Mesodermal cell (in vitro differentiated cells): ENCODE measurements around the gene ANO2.

ENCODE experiments used
- H3K27ac ChIP-seq: 2 replicates; pipeline ENCODE4 v1.7.0; 2013; ENCODE audit warnings: mild to moderate bottlenecking, low read depth, low read length, moderate library complexity; ENCODE audit not compliant: severe bottlenecking
- H3K36me3 ChIP-seq: 2 replicates; pipeline ENCODE4 v1.7.1; 2013; ENCODE audit warnings: mild to moderate bottlenecking, low read length, moderate library complexity; ENCODE audit not compliant: control insufficient read depth, insufficient read depth
- H3K4me1 ChIP-seq: one replicate; pipeline ENCODE4 v1.7.1; 2013; ENCODE audit warnings: mild to moderate bottlenecking, low read length; ENCODE audit not compliant: insufficient read depth, control insufficient read depth, poor library complexity, severe bottlenecking
- H3K4me3 ChIP-seq: 2 replicates; pipeline ENCODE4 v1.7.0; 2013; ENCODE audit warnings: low read length, control low read depth, mild to moderate bottlenecking; ENCODE audit not compliant: insufficient read depth, poor library complexity, severe bottlenecking; ENCODE audit errors: extremely low read depth
- H3K9me3 ChIP-seq: 2 replicates; pipeline ENCODE4 v1.7.1; 2013; ENCODE audit warnings: mild to moderate bottlenecking, low read length, moderate library complexity; ENCODE audit not compliant: control insufficient read depth
- WGBS, 2 experiments: methylation state at CpG; one replicate each; pipeline ENCODE4 v1.1.5; 2013; ENCODE audit warnings: missing lambda C conversion rate in 2 of 2; ENCODE audit not compliant: insufficient coverage in 2 of 2; 5-methylcytosine and 5-hydroxymethylcytosine counted together

Gene ANO2

DNA sequence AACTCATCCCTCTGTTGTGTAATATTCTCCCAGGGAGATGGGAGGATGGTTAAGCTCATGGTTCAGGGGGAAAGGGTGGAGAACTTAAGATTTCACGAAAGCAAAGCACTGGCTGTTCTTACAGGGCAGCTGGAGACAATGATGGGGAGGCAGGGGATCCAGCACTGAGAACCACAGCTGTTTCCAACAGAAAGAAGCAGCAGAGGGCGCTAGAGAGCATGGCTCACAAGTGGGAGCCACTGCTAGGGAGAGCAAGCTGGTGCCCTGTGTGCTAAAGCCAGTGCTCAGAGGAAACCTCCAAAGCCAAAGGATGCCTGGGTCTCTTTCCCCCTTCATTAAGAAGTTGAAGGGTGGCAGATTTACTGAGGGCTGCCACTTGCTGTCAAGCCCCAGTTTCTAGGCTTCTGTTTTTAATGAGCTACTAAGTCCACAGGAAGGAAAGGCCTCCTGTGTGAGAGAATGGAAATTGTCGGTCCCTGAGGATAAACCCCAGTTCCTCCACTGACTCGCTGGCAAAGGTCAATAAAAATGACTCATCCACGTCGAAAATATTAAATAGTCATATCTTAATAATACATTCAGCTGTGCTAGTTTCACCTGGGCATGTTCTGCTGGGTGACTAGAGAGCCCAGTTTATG is 199.7 kb downstream of the ANO2 start:
- Histone ChIP-seq H3K4me1 (no peaks in the 10 kb centered on the region), H3K4me3 (no peak overlapping the region), H3K9me3 (no peaks in the 10 kb centered on the region), H3K36me3 (no peaks in the 10 kb centered on the region), H3K27ac (no peak overlapping the region)
- WGBS, 2 experiments: 6 to 39% methylated on average over 2 to 3 of the region's 6 CpGs

- WGBS, 2 experiments: 90 to 92% methylated on average over 1 to 2 of the region's 2 CpGs
- Histone ChIP-seq H3K9me3 (no peaks in the 10 kb centered on the region), H3K4me1 (no peaks in the 10 kb centered on the region), H3K36me3 (no peaks in the 10 kb centered on the region), H3K4me3 (no peak overlapping the region), H3K27ac (no peak overlapping the region)
Observed at GRCh38 chr12:5742258-5742657, 202.8 kb downstream of the ANO2 start.

- Histone ChIP-seq H3K36me3 (no peaks in the 10 kb centered on the region), H3K4me1 (no peaks in the 10 kb centered on the region), H3K4me3 (no peak overlapping the region), H3K27ac (no peak overlapping the region), H3K9me3 (no peaks in the 10 kb centered on the region)
- 79 to 89% methylated on average over 3 of the region's 5 CpGs for WGBS, 2 experiments
Observed at GRCh38 chr12:5739917-5740316, 205.1 kb downstream of the ANO2 start.

GRCh38 chr12:5737778-5738177 is 207.3 kb downstream of the ANO2 start:
- WGBS, 2 experiments: 92% methylated on average over 2 of the region's 3 CpGs; no CpG with 5 or more reads in 1 of the 2 experiments
- H3K9me3 ChIP-seq: no peaks in the 10 kb centered on the region
- peaks cover 4% of the 10 kb centered on the region for H3K4me1 ChIP-seq
- H3K4me3 ChIP-seq: no peak overlapping the region
- H3K36me3 ChIP-seq: no peaks in the 10 kb centered on the region
- H3K27ac ChIP-seq: no peak overlapping the region

- Histone ChIP-seq H3K4me1 (peaks cover 4% of the 10 kb centered on the region), H3K4me3 (no peak overlapping the region), H3K9me3 (no peaks in the 10 kb centered on the region), H3K36me3 (no peaks in the 10 kb centered on the region), H3K27ac (no peak overlapping the region)
- 90 to 94% methylated on average over 5 of the region's 5 CpGs for WGBS, 2 experiments
Observed at GRCh38 chr12:5736527-5736926, 208.5 kb downstream of the ANO2 start.

GRCh38 chr12:5736016-5736415 is 209.0 kb downstream of the ANO2 start:
- Histone ChIP-seq H3K9me3 (no peaks in the 10 kb centered on the region), H3K4me1 (peaks cover 4% of the 10 kb centered on the region), H3K36me3 (no peaks in the 10 kb centered on the region), H3K4me3 (no peak overlapping the region), H3K27ac (no peak overlapping the region)
- WGBS, 2 experiments: 96 to 100% methylated on average over 1 to 2 of the region's 2 CpGs

- no peak overlapping the region for H3K27ac ChIP-seq
- no peak overlapping the region for H3K4me3 ChIP-seq
- H3K36me3 ChIP-seq: no peaks in the 10 kb centered on the region
- peaks cover 4% of the 10 kb centered on the region for H3K4me1 ChIP-seq
- 98 to 100% methylated on average over 3 to 5 of the region's 5 CpGs for WGBS, 2 experiments
- H3K9me3 ChIP-seq: no peaks in the 10 kb centered on the region
Observed at GRCh38 chr12:5733916-5734315, 211.1 kb downstream of the ANO2 start.

DNA sequence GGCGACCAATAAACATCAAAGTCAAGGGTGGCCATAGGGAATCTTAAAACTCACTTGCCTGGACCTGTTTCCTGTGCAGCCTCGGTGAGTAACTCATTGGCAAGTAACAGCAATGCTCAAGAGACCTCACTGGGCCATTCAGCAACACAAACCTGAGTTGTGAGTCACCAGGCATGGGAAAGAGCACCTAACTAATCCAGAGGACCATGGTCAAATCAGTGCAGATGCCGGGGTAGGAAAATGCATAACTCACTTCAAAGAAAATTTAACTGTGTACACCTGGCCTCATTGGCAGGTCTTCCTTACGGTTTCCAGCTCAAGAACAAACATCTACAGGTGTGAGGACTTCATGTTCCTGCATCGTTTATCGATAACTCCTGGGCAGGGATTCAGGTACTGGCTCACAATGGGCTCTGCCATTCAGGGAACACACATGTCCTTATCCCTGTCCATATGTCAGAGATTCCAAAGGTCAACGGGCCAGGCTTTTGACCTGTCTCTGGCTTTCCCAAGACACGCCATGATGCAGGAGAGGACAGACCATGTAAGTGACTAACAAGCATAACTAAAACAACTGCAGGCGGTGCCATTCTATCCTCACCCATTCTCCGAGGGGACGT is 211.8 kb downstream of the ANO2 start:
- Histone ChIP-seq H3K27ac (no peak overlapping the region), H3K4me1 (peaks cover 4% of the 10 kb centered on the region), H3K4me3 (no peak overlapping the region), H3K36me3 (no peaks in the 10 kb centered on the region), H3K9me3 (no peaks in the 10 kb centered on the region)
- 89 to 92% methylated on average over 11 of the region's 11 CpGs for WGBS, 2 experiments

- Histone ChIP-seq H3K4me3 (no peak overlapping the region), H3K4me1 (peaks cover 4% of the 10 kb centered on the region), H3K27ac (no peak overlapping the region), H3K9me3 (no peaks in the 10 kb centered on the region), H3K36me3 (no peaks in the 10 kb centered on the region)
- 83 to 100% methylated on average over 1 to 3 of the region's 7 CpGs for WGBS, 2 experiments
Observed at GRCh38 chr12:5730962-5731361, 214.1 kb downstream of the ANO2 start.

GRCh38 chr12:5723711-5724252 is 221.3 kb downstream of the ANO2 start:
- Histone ChIP-seq H3K4me3 (no peak overlapping the region), H3K9me3 (no peaks in the 10 kb centered on the region), H3K27ac (no peak overlapping the region), H3K4me1 (no peaks in the 10 kb centered on the region), H3K36me3 (no peaks in the 10 kb centered on the region)
- WGBS, 2 experiments: 94 to 95% methylated on average over 4 of the region's 4 CpGs

DNA sequence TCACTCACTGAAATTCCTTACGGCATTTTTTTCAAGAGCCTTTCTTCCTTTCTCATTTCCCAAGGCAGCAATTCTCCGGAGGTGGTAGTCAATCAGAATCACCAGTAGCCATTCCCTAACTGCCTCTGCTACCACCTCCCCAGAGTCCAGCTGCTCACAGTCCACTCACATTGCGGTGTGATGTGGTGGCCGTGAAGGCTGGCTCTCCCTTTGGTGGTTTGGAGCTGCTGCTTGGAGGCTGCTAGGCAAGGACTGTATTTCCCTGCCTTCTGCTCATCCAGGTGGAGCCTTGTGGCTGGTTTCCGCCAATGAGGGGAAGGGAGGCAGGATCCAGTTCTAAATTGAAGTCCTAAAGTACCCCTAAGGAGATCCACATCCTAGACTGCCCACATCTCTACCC is 222.0 kb downstream of the ANO2 start:
- H3K36me3 ChIP-seq: no peaks in the 10 kb centered on the region
- no peaks in the 10 kb centered on the region for H3K4me1 ChIP-seq
- H3K9me3 ChIP-seq: no peaks in the 10 kb centered on the region
- no peak overlapping the region for H3K27ac ChIP-seq
- WGBS, 2 experiments: 73 to 88% methylated on average over 3 to 5 of the region's 5 CpGs
- H3K4me3 ChIP-seq: no peak overlapping the region
